Fibroblast of lung (primary cell): ENCODE measurements around the gene CCDC88C.

Experiments
- EZH2 ChIP-seq: IDR thresholded peaks from 2 replicates; pipeline ENCODE4 v1.5.1; 2012; ENCODE audit warnings: low read length, control low read depth, mild to moderate bottlenecking; ENCODE audit errors: missing control alignments
- TF ChIP-seq, protein P1 (sequence below), 2 donors: IDR thresholded peaks in 1 of 2; conservative IDR thresholded peaks in 1 of 2; 1 replicate in 1 of 2; 2 replicates in 1 of 2; pipeline ENCODE4 v1.5.1; 2011 to 2012; ENCODE audit warnings: low read length in 2 of 2, control low read depth in 1 of 2, inconsistent platforms in 1 of 2, low read depth in 1 of 2, mild to moderate bottlenecking in 1 of 2

DNA sequence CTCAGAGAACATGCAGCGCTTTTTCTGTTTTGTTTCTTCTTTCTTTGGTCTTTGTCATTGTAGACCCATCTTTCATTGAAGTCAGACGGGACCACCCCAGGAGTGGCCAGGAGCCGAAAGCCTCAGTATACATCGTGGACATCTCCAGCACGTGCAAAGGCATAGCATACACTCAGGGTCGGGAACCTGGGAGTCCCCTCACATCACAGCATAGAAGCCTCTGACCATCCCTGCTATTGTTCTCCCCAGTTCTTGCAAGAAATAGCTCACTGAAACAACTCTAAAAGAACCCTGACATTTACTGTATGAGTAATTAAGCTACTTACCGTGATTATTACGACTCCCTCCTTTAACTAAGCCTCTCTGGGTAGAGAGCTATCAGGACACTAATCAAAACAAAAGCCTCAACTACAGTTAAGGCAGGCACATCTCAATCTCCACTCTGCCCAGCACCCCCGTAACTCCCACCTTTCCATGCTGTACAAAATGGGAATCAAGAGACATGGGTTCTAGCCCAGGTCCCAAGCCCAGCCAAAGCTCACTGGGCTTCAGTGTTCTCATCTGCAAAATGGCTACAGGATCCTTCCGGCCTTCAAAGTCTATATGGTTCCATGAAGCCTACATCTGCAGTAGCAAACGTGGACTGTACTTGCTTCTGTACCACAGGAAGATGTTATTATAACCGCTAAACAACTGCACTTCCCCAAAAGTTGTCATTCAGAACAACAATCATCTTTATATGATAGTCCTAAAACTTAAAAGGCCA is 6.7 kb downstream of the CCDC88C start:
- no peak for TF ChIP-seq EZH2
- TF ChIP-seq, protein P1, sequence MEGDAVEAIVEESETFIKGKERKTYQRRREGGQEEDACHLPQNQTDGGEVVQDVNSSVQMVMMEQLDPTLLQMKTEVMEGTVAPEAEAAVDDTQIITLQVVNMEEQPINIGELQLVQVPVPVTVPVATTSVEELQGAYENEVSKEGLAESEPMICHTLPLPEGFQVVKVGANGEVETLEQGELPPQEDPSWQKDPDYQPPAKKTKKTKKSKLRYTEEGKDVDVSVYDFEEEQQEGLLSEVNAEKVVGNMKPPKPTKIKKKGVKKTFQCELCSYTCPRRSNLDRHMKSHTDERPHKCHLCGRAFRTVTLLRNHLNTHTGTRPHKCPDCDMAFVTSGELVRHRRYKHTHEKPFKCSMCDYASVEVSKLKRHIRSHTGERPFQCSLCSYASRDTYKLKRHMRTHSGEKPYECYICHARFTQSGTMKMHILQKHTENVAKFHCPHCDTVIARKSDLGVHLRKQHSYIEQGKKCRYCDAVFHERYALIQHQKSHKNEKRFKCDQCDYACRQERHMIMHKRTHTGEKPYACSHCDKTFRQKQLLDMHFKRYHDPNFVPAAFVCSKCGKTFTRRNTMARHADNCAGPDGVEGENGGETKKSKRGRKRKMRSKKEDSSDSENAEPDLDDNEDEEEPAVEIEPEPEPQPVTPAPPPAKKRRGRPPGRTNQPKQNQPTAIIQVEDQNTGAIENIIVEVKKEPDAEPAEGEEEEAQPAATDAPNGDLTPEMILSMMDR (conservative IDR thresholded peaks at IDR 0.05 in 1 of 2, IDR thresholded peaks at IDR 0.05 in 1 of 2; ENCODE audit: low read depth in 1 of 2, low read length in 2 of 2) = no peak
